Gastrocnemius medialis (tissue), 4 donors: ENCODE results near the gene GNPAT. TPM values are rescaled to one million over a fixed set of nuclear protein-coding genes. Genes with fewer than 3 reads are reported as not detected.

Experiments used
- ATAC-seq, 2 donors: fragments of 150-250 bp; one replicate each; pipeline ENCODE4 v1.9.1; 2016
- DNase-seq, 2 donors: peaks; one replicate each; pipeline ENCODE4 v3.0.0-alpha.2; 2019
- H3K27ac ChIP-seq, 4 donors: fragments of 200-600 bp; sonication (generic); 1 replicate in 1 of 4; 2 replicates in 3 of 4; pipeline ENCODE4 v1.5.1; 2016 to 2018; ENCODE audit warnings: mild to moderate bottlenecking in 2 of 4, moderate library complexity in 1 of 4
- H3K27me3 ChIP-seq, 3 donors: fragments of 200-600 bp; sonication (generic) in 2 of 3; 1 replicate in 1 of 3; 2 replicates in 2 of 3; pipeline versions ENCODE4 v1.5.1 to v1.6.0; 2016 to 2019; ENCODE audit warnings: mild to moderate bottlenecking in 1 of 3, moderate library complexity in 1 of 3
- H3K36me3 ChIP-seq, 2 donors: fragments of 200-600 bp; sonication (generic) in 1 of 2; one replicate each; pipeline ENCODE4 v1.5.1; 2017 to 2018
- H3K4me1 ChIP-seq, 2 donors: fragments of 200-600 bp; sonication (generic) in 1 of 2; one replicate each; pipeline ENCODE4 v1.5.1; 2016 to 2017; ENCODE audit warnings: mild to moderate bottlenecking in 2 of 2
- H3K4me3 ChIP-seq, 4 donors: fragments of 200-600 bp; sonication (generic) in 3 of 4; 1 replicate in 1 of 4; 2 replicates in 3 of 4; pipeline ENCODE4 v1.5.1; 2016 to 2019; ENCODE audit warnings: mild to moderate bottlenecking in 2 of 4
- H3K9me3 ChIP-seq, 3 donors: fragments of 200-600 bp; sonication (generic) in 2 of 3; 1 replicate in 1 of 3; 2 replicates in 2 of 3; pipeline ENCODE4 v1.5.1; 2016 to 2019
- POLR2A ChIP-seq, 2 donors: fragments of 450-650 bp; IDR thresholded peaks; one replicate each; pipeline ENCODE4 v1.6.1; 2017; ENCODE audit warnings: antibody characterized with exemption in 2 of 2, mild to moderate bottlenecking in 2 of 2, moderate library complexity in 2 of 2
- in situ Hi-C, 4 donors: fragments of 200-750 bp; cut with MboI; loops; one replicate each; pipeline versions ENCODE4 v1.15.0 to v1.8.0; 2017; ENCODE audit warnings: low sequenced_read_pairs in 4 of 4
- intact Hi-C: fragments of 100-400 bp; cut with DNase I; formaldehyde crosslinking; loops from one replicate; pipeline ENCODE4 v1.15.1; 2023; ENCODE audit warnings: low total_unique reads
- total RNA-seq, 4 donors: library from RNA; depleted of rRNA; stranded (reverse); fragments of >200 nt; gene quantifications; one replicate each; pipeline versions ENCODE4 v1.1.0 to v1.2.3, GENCODE V29; 2016
- TF ChIP-seq, protein P1 (sequence below), 5 experiments: fragments of 450-650 bp in 3 of 5; fragments of 200-600 bp in 2 of 5; sonication (generic) in 2 of 5; IDR thresholded peaks in 4 of 5; conservative IDR thresholded peaks in 1 of 5; 1 replicate in 4 of 5; 2 replicates in 1 of 5; pipeline ENCODE4 v1.5.1; 2016 to 2019; ENCODE audit warnings: antibody characterized with exemption in 5 of 5, mild to moderate bottlenecking in 3 of 5, moderate library complexity in 3 of 5

The GNPAT gene
- total RNA-seq, 4 donors from 2014 or later: 95.1 to 128 (median 104) TPM

DNA sequence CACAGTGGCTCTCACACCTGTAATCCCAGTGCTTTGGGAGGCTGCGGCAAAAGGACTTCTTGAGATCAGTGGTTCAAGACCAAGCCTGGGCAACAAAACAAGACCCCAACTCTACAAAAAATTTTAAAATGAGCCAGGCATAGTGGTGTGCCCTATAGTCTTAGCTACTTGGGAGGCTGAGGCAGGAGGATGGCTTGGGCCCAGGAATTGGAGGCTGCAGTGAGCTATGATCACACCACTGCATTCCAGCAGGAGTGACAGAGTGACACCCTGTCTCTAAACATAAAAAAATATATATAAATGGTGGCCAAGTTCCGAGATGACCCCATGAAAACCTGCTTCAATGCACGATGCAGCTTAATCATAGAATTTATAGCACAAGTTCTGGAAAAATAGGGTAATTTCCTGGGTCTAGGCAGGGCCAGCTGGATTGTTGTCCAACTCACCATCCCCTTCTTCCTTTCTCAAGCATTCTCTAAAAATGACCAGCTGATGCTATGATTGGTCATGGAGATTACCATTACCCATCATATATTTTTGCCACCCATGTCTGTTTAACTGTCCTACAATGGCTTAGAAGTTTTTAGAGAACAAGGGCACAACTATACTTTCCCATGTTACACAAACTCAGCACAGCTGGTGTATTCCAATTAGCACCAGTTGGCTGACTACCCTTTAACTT lies 5.3 kb upstream of the GNPAT start:
- Histone ChIP-seq H3K36me3 (peaks cover 0 to 20% of the 10 kb centered on the region in 2 donors), H3K27ac (peak overlapping the region; percentile 78 to 91 (median 81)), H3K4me1 (peaks cover 41 to 51% of the 10 kb centered on the region in 2 donors), H3K9me3 (no peaks in the 10 kb centered on the region), H3K27me3 (no peaks in the 10 kb centered on the region), H3K4me3 (no peak overlapping the region)
- intact Hi-C loops (no loop called here), in situ Hi-C loops (loop anchor here in 1 of 4 donors (10.0 kb wide), 1 partner anchor 369 kb away; no protein-coding TSS in a partner anchor)
- no peak for TF ChIP-seq POLR2A (IDR thresholded peaks at IDR 0.05)
- TF ChIP-seq, protein P1, sequence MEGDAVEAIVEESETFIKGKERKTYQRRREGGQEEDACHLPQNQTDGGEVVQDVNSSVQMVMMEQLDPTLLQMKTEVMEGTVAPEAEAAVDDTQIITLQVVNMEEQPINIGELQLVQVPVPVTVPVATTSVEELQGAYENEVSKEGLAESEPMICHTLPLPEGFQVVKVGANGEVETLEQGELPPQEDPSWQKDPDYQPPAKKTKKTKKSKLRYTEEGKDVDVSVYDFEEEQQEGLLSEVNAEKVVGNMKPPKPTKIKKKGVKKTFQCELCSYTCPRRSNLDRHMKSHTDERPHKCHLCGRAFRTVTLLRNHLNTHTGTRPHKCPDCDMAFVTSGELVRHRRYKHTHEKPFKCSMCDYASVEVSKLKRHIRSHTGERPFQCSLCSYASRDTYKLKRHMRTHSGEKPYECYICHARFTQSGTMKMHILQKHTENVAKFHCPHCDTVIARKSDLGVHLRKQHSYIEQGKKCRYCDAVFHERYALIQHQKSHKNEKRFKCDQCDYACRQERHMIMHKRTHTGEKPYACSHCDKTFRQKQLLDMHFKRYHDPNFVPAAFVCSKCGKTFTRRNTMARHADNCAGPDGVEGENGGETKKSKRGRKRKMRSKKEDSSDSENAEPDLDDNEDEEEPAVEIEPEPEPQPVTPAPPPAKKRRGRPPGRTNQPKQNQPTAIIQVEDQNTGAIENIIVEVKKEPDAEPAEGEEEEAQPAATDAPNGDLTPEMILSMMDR (IDR thresholded peaks at IDR 0.05 in 4 of 5, conservative IDR thresholded peaks at IDR 0.05 in 1 of 5): no peak
- no peak for DNase-seq
- ATAC-seq: no peak

- intact Hi-C loops (no loop called here), in situ Hi-C loops (loop anchor here in 1 of 4 donors (10.0 kb wide), 1 partner anchor 369 kb away; no protein-coding TSS in a partner anchor)
- peak in 1 of 2 donors; percentile 59 for DNase-seq
- Histone ChIP-seq H3K27ac (peak overlapping the region; percentile 78 to 91 (median 81)), H3K27me3 (no peaks in the 10 kb centered on the region), H3K4me3 (peak overlapping the region in 1 of 4 donors; percentile 28), H3K36me3 (peaks cover 0 to 20% of the 10 kb centered on the region in 2 donors), H3K9me3 (no peaks in the 10 kb centered on the region), H3K4me1 (peaks cover 41 to 51% of the 10 kb centered on the region in 2 donors)
- peak; percentile 62 to 82 for ATAC-seq
- TF ChIP-seq, protein P1 (IDR thresholded peaks at IDR 0.05 in 4 of 5, conservative IDR thresholded peaks at IDR 0.05 in 1 of 5): no peak
- peak in 1 of 2 donors; percentile 6 for TF ChIP-seq POLR2A (IDR thresholded peaks at IDR 0.05)
These were observed 4.8 kb upstream of the GNPAT start for GRCh38 chr1:231236208-231236591.

GRCh38 chr1:231236938-231237337 lies 4.1 kb upstream of the GNPAT start:
- ATAC-seq (peak in 1 of 2 donors; percentile 30), DNase-seq (peak in 1 of 2 donors; percentile 68)
- TF ChIP-seq POLR2A (IDR thresholded peaks at IDR 0.05): no peak
- TF ChIP-seq, protein P1 (IDR thresholded peaks at IDR 0.05 in 4 of 5, conservative IDR thresholded peaks at IDR 0.05 in 1 of 5): no peak
- Histone ChIP-seq H3K9me3 (no peaks in the 10 kb centered on the region), H3K36me3 (peaks cover 0 to 20% of the 10 kb centered on the region in 2 donors), H3K27ac (peak overlapping the region; percentile 78 to 91 (median 81)), H3K27me3 (no peaks in the 10 kb centered on the region), H3K4me1 (peaks cover 43 to 51% of the 10 kb centered on the region in 2 donors), H3K4me3 (peak overlapping the region in 1 of 4 donors; percentile 28)
- in situ Hi-C loops: loop anchor here in 1 of 4 donors (10.0 kb wide), 1 partner anchor 368 kb away; no protein-coding TSS in a partner anchor
- intact Hi-C loops: no loop called here

DNA sequence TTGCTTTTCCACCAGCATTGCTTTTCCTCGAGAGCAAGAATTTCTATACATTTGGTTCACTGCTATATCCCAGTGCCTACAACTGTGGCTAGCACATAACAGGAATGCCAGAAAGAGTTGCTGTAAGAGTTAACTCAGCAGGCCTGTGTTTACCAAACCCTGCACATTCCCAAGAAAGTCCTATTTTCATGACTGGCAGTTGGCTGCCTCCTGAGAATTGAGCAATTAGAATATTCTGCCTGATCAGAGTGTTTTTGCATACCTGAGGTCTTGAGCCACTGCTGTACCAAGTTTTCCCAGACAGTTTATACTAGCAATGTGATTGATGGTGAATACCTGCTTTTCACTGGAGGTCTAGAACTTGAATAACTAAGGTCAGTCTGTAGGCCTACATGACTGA lies 2.7 kb upstream of the GNPAT start:
- in situ Hi-C loops (loop anchor here in 1 of 4 donors (10.0 kb wide), 1 partner anchor 367 kb away; no protein-coding TSS in a partner anchor), intact Hi-C loops (no loop called here)
- no peak for TF ChIP-seq POLR2A (IDR thresholded peaks at IDR 0.05)
- TF ChIP-seq, protein P1 (IDR thresholded peaks at IDR 0.05 in 4 of 5, conservative IDR thresholded peaks at IDR 0.05 in 1 of 5): no peak
- Histone ChIP-seq H3K4me1 (peaks cover 56 to 65% of the 10 kb centered on the region in 2 donors), H3K27ac (peak overlapping the region in 1 of 4 donors; percentile 91), H3K27me3 (no peaks in the 10 kb centered on the region), H3K4me3 (no peak overlapping the region), H3K9me3 (no peaks in the 10 kb centered on the region), H3K36me3 (peaks cover 0 to 20% of the 10 kb centered on the region in 2 donors)
- ATAC-seq: no peak
- no peak for DNase-seq
